ENCODE measurements around the gene CRABP2. TPM values are rescaled to one million over a fixed set of nuclear protein-coding genes. Genes with fewer than 3 reads are reported as not detected.

Gene CRABP2
- total and polyA plus RNA-seq, 12 donors: 3.1 to 17.8 (median 7.2) TPM

DNA sequence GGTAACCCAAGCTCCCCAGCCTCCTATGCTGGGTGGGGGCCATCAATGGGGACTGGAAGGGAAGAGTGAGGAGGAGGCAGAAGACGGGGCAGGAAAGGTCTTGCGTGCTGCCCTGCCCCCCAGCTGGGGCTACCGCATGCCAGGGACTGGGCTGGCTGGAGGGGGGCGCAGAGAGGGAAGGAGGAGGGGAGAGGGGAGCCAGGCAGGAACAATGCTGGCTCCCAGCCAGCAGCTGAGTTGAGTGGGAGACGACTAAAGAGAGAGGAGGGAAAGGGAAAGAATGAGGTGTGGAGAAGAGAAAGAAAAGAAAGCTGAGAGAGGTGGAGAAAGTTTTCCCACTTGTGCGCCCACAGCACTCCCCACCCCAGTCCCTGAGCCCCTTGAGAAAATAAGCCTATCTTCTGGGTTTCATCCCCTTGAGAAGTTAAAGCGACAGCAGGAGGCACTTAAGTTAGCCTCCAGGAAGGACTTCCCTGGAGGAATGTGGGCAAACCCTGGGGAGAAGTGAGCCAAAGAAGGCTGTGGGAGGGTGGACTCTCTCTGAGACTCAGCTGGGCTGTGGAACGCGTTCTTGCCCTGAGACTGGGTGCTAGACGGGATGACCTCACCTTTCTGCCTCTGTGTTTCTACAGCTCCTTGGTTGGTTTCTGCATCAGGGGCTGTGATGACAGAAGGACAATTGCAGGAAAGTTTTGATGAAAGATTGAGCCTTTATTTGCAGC lies 15.3 kb downstream of the CRABP2 start:
- no peaks in the 10 kb centered on the region for H3K36me3 ChIP-seq (replicated peaks in 1 of 2)
- no peak overlapping the region for H3K27ac ChIP-seq
- H3K4me3 ChIP-seq: no peak overlapping the region
- 19 to 27% (median 20%) methylated on average over 10 of the region's 10 CpGs for WGBS, 4 donors
- peaks cover 0 to 7% of the 10 kb centered on the region in 2 donors for H3K4me1 ChIP-seq (replicated peaks in 1 of 2)
- H3K27me3 ChIP-seq: peaks cover 14% of the 10 kb centered on the region
- TF ChIP-seq, protein P1, sequence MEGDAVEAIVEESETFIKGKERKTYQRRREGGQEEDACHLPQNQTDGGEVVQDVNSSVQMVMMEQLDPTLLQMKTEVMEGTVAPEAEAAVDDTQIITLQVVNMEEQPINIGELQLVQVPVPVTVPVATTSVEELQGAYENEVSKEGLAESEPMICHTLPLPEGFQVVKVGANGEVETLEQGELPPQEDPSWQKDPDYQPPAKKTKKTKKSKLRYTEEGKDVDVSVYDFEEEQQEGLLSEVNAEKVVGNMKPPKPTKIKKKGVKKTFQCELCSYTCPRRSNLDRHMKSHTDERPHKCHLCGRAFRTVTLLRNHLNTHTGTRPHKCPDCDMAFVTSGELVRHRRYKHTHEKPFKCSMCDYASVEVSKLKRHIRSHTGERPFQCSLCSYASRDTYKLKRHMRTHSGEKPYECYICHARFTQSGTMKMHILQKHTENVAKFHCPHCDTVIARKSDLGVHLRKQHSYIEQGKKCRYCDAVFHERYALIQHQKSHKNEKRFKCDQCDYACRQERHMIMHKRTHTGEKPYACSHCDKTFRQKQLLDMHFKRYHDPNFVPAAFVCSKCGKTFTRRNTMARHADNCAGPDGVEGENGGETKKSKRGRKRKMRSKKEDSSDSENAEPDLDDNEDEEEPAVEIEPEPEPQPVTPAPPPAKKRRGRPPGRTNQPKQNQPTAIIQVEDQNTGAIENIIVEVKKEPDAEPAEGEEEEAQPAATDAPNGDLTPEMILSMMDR (IDR thresholded peaks at IDR 0.05): no peak
- no peak for TF ChIP-seq POLR2A (IDR thresholded peaks at IDR 0.05)
- intact Hi-C loops (cut with DNase I): loop anchor here (2.0 to 10.0 kb wide), 2 partner anchors 35 to 175 kb away; partner anchors contain the start of gene NTRK1 (in 1 of the 2)
- no peaks in the 10 kb centered on the region for H3K9me3 ChIP-seq (replicated peaks in 1 of 3)
- no peak for DNase-seq

DNA sequence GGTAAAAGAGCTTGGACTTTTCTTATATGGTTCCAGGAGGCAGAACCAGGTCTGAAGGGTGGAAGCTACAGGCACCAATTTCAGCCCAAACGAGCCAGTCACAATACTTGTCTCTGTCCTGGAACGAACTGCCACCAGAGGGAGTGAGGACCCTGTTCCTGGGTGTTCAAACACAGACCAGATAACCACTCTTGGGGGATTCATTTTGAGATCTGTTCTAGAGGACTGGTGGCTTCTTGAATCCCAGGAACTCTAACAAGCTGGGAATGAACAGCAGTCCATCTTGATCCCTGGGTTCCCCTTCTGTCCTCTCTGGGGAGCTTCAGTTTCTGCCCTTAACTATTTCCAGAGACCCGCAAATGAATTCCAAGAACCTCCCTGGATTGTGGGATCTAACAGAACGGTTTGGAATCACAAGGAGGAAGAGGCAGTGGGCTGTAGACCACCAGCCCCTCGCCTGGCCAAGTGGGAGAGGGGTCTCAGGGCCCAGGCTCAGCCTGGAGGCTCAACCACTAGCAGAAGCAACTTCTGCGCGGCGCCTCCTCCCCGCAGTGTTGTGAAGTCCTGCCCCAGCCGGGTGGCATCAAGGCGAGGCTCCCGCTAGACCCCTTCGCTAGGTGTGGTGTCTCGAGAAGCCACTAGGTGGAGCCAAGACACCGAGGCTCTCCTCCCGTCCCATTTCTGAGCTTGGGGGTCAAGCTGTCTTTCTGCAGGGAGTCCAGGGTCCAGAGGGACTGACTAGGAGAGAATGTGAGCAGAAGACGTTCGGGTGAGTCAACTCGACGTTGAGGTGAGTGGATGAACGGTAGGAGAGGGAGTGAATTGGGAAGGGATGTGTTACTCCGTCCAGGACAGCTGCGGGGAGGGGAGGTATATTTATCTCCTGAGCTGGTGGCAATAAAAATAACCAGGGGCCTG lies 16.1 kb downstream of the CRABP2 start:
- H3K4me3 ChIP-seq: no peak overlapping the region
- H3K27me3 ChIP-seq: peaks cover 14% of the 10 kb centered on the region
- no peak for TF ChIP-seq POLR2A (IDR thresholded peaks at IDR 0.05)
- TF ChIP-seq, protein P1 (IDR thresholded peaks at IDR 0.05): peak; percentile 85 to 97 (median 92)
- intact Hi-C loops (cut with DNase I): no loop called here
- H3K9me3 ChIP-seq (replicated peaks in 1 of 3): no peaks in the 10 kb centered on the region
- H3K4me1 ChIP-seq (replicated peaks in 1 of 2): peaks cover 0 to 7% of the 10 kb centered on the region in 2 donors
- H3K36me3 ChIP-seq (replicated peaks in 1 of 2): no peaks in the 10 kb centered on the region
- H3K27ac ChIP-seq: no peak overlapping the region
- DNase-seq: peak; percentile 75 to 89 (median 84)
- 0 to 3% (median 2%) methylated on average over 11 to 23 of the region's 23 CpGs for WGBS, 4 donors

DNA sequence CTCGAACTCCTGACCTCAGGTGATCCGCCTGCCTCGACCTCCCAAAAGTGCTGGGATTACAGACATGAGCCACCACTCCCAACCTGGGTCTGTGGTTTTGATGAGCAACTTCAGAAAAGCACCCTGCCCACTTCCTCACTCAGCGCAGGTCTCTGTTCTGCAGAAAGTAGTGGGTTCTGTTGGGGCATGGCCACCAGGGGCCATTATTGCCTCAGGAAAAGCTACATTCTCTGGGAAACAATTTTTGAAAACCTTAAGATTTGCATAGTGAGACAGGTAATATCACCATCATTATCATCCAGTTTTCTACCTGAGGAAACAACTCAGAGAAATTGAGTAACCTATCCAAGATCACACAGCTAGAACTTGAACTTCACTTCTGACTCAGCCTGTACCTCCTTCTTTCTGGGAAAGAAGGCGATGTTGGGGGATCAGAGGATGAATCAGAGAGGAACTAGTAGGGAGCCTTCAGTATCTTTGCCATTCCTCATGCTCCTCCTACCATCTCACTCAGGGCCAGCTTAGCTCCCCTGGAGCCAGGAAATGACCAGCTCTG lies 21.1 kb downstream of the CRABP2 start:
- Histone ChIP-seq H3K36me3 (replicated peaks in 1 of 2) (no peaks in the 10 kb centered on the region), H3K27me3 (peaks cover 12% of the 10 kb centered on the region), H3K27ac (no peak overlapping the region), H3K4me1 (replicated peaks in 1 of 2) (peaks cover 0 to 2% of the 10 kb centered on the region in 2 donors), H3K9me3 (replicated peaks in 1 of 3) (no peaks in the 10 kb centered on the region), H3K4me3 (no peak overlapping the region)
- 47 to 70% (median 63%) methylated on average over 3 to 5 of the region's 5 CpGs for WGBS, 4 donors
- intact Hi-C loops (cut with DNase I): no loop called here
- TF ChIP-seq POLR2A (IDR thresholded peaks at IDR 0.05): no peak
- TF ChIP-seq, protein P1 (IDR thresholded peaks at IDR 0.05): no peak
- no peak for DNase-seq

Measured in adrenal gland (tissue), 12 donors.